ENCODE data around the gene ZNF133. TPM values are rescaled to one million over a fixed set of nuclear protein-coding genes. Genes with fewer than 3 reads are reported as not detected.

ZNF133 gene
- total RNA-seq, 1 experiment from 2014 or later, result 22.8 TPM

DNA sequence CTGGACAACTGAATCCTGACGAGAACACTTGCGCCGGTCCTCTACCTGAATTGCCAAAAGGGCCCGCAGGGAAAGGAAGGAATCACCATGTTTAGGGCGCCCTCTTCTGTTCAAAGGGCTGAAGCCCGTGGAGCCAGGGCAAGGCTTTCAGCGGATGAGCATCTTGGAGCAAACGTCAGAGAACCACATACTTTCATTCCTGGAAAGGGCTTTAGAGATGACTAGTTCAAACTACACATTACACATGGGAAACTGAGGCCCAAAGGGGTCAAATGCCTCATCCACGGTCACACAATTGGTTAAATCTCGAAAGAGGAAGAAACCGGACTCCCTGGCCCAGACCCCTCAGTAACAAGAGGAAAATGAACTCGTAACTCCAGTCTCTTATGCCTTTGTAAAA lies 11.5 kb upstream of the ZNF133 start:
- H3K4me2 ChIP-seq, result peak overlapping the region; percentile 35; the same call in 1 of the 2 replicates
- no peak for TF ChIP-seq EZH2 (IDR thresholded peaks at IDR 0.05; ENCODE audit: low read depth)
- TF ChIP-seq, protein P1, sequence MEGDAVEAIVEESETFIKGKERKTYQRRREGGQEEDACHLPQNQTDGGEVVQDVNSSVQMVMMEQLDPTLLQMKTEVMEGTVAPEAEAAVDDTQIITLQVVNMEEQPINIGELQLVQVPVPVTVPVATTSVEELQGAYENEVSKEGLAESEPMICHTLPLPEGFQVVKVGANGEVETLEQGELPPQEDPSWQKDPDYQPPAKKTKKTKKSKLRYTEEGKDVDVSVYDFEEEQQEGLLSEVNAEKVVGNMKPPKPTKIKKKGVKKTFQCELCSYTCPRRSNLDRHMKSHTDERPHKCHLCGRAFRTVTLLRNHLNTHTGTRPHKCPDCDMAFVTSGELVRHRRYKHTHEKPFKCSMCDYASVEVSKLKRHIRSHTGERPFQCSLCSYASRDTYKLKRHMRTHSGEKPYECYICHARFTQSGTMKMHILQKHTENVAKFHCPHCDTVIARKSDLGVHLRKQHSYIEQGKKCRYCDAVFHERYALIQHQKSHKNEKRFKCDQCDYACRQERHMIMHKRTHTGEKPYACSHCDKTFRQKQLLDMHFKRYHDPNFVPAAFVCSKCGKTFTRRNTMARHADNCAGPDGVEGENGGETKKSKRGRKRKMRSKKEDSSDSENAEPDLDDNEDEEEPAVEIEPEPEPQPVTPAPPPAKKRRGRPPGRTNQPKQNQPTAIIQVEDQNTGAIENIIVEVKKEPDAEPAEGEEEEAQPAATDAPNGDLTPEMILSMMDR (conservative IDR thresholded peaks at IDR 0.05), result peak; percentile 96
- no peaks in the 10 kb centered on the region for H3K9me2 ChIP-seq (ENCODE audit: insufficient read depth)
- H3K36me3 ChIP-seq (ENCODE audit: low read depth), result no peaks in the 10 kb centered on the region
- ChIA-PET CTCF (interaction anchor here (0.6 to 1.1 kb wide), 4 partner anchors 13 to 713 kb away, joined by 3 to 7 read pairs (median 4); no protein-coding TSS in a partner anchor), POLR2A (ENCODE audit: unreplicated experiment) (interaction anchor here (0.5 to 1.1 kb wide), 3 partner anchors 19 to 107 kb away, joined by 4 to 8 read pairs (median 5); no protein-coding TSS in a partner anchor)
- H3K4me3 ChIP-seq, result no peak overlapping the region
- H3K9me3 ChIP-seq (ENCODE audit: insufficient read depth, low read depth), result no peaks in the 10 kb centered on the region
- peaks cover 15% of the 10 kb centered on the region for H3K4me1 ChIP-seq (replicated peaks; ENCODE audit: insufficient read depth)
- intact Hi-C loops (cut with micrococcal nuclease; ENCODE audit: unreplicated experiment), result loop anchor here (1.0 to 10.0 kb wide), 7 partner anchors 24 to 772 kb away; no protein-coding TSS in a partner anchor
- H3K27me3 ChIP-seq (ENCODE audit: insufficient read depth, low read depth), result no peaks in the 10 kb centered on the region
- H3K27ac ChIP-seq, result no peak overlapping the region
- H2AFZ ChIP-seq, result no peak overlapping the region
- H4K20me1 ChIP-seq (ENCODE audit: insufficient read depth), result no peaks in the 10 kb centered on the region
- no peaks in the 10 kb centered on the region for H3F3A ChIP-seq (ENCODE audit: insufficient read depth, low read depth)
- H3K79me2 ChIP-seq (ENCODE audit: low read depth), result no peaks in the 10 kb centered on the region
- BruUV-seq (replicated peaks), result no TSS peak
- DNase-seq, result peak; percentile 70 to 87

DNA sequence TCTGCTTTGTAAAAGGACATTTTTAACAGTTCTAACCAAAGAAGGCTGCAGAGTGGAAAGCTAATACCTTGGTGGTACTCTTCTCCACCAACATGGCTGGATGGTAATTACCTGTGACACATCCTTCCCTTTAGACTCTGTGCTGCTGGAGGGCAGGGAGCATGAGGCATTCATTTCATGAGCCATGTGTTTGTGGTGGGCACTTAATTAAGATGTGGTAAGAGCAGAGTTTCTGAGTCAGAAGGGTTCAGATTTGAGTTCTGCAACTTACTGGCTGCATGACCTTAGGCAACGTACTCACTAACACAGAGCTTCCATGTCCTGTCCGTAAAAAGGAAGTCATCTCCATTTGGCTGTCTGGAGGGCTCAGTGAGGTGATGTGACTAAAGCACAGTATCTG lies 9.1 kb upstream of the ZNF133 start:
- BruUV-seq (replicated peaks), result no TSS peak
- Histone ChIP-seq H3K27me3 (ENCODE audit: insufficient read depth, low read depth) (no peaks in the 10 kb centered on the region), H3K9me2 (ENCODE audit: insufficient read depth) (no peaks in the 10 kb centered on the region), H3K4me3 (no peak overlapping the region), H3K4me1 (replicated peaks; ENCODE audit: insufficient read depth) (peaks cover 4% of the 10 kb centered on the region; the same call in 1 of the 2 replicates), H4K20me1 (ENCODE audit: insufficient read depth) (no peaks in the 10 kb centered on the region), H3K27ac (no peak overlapping the region), H2AFZ (no peak overlapping the region), H3K4me2 (no peak overlapping the region), H3K36me3 (ENCODE audit: low read depth) (no peaks in the 10 kb centered on the region), H3K9me3 (ENCODE audit: insufficient read depth, low read depth) (no peaks in the 10 kb centered on the region), H3F3A (ENCODE audit: insufficient read depth, low read depth) (no peaks in the 10 kb centered on the region), H3K79me2 (ENCODE audit: low read depth) (no peaks in the 10 kb centered on the region)
- POLR2A ChIA-PET (ENCODE audit: unreplicated experiment), result interaction anchor here (0.6 kb wide), 1 partner anchor 288 kb away, joined by 3 read pairs; no protein-coding TSS in a partner anchor
- intact Hi-C loops (cut with micrococcal nuclease; ENCODE audit: unreplicated experiment), result loop anchor here (10.0 kb wide), 1 partner anchor 774 kb away; no protein-coding TSS in a partner anchor
- TF ChIP-seq, protein P1 (conservative IDR thresholded peaks at IDR 0.05), result no peak
- no peak for TF ChIP-seq EZH2 (IDR thresholded peaks at IDR 0.05; ENCODE audit: low read depth)
- DNase-seq, result no peak
- CTCF ChIA-PET, result interaction anchor here (0.7 kb wide), 1 partner anchor 515 kb away, joined by 3 read pairs; no protein-coding TSS in a partner anchor

DNA sequence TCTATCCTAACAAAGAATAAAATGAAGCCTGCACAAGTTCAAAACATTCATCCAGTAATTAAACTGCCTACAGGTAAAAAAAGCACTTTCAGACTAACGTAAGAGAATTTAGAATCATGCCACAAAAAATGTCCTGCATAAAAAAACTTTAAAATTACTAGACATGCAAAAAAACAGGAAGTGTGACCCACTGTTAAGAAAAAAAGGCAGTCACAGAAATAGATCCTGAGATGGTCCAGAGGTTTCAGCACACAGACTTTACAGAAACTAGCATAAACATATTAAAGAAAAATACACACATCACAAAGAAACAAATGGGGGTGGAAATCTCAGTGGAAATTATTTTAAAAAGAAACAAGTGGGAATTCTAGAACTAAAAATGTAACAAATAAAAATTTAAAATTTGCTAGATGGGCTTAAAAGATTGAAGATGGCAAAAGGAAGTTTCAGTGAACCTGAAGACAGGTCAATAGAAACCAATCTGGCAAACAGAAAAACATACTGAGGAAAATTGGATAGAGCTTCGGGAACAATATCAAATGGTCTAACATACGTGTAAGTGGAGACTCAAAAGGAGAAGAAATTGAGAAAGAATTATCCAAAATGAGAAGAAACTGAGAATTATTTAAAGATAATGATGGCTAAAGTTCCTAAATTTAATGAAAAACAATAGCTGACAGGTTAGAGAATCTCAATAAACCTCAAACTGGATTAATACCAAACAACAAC lies 3.4 kb upstream of the ZNF133 start:
- ChIA-PET POLR2A (ENCODE audit: unreplicated experiment) (interaction anchor here (0.7 kb wide), 1 partner anchor 227 kb away, joined by 4 read pairs; the partner anchor contains the start of gene OVOL2), CTCF (no interaction called here)
- H3K27ac ChIP-seq, result no peak overlapping the region
- H3K27me3 ChIP-seq (ENCODE audit: insufficient read depth, low read depth), result no peaks in the 10 kb centered on the region
- DNase-seq, result no peak
- no TSS peak for BruUV-seq (replicated peaks)
- no peaks in the 10 kb centered on the region for H4K20me1 ChIP-seq (ENCODE audit: insufficient read depth)
- H3F3A ChIP-seq (ENCODE audit: insufficient read depth, low read depth), result peaks cover 7% of the 10 kb centered on the region; the same call in 1 of the 2 replicates
- TF ChIP-seq EZH2 (IDR thresholded peaks at IDR 0.05; ENCODE audit: low read depth), result no peak
- TF ChIP-seq, protein P1 (conservative IDR thresholded peaks at IDR 0.05), result no peak
- H3K36me3 ChIP-seq (ENCODE audit: low read depth), result no peaks in the 10 kb centered on the region
- H3K4me1 ChIP-seq (replicated peaks; ENCODE audit: insufficient read depth), result peaks cover 18% of the 10 kb centered on the region
- no peak overlapping the region for H3K4me2 ChIP-seq
- intact Hi-C loops (cut with micrococcal nuclease; ENCODE audit: unreplicated experiment), result no loop called here
- H3K9me2 ChIP-seq (ENCODE audit: insufficient read depth), result no peaks in the 10 kb centered on the region
- H2AFZ ChIP-seq, result no peak overlapping the region
- no peaks in the 10 kb centered on the region for H3K9me3 ChIP-seq (ENCODE audit: insufficient read depth, low read depth)
- no peak overlapping the region for H3K4me3 ChIP-seq
- peaks cover 12% of the 10 kb centered on the region for H3K79me2 ChIP-seq (ENCODE audit: low read depth)

Measured in PC-9 (cell line).